HG02970 (cell line): ENCODE measurements around the gene MEGF11.

Source experiments
- ATAC-seq: cut with Tn5 transposase; IDR thresholded peaks from one replicate; pipeline ENCODE4 v1.9.1; 2021; ENCODE audit warnings: mild to moderate bottlenecking, moderate library complexity, moderate number of reproducible peaks; ENCODE audit not compliant: unreplicated experiment, low FRiP score

MEGF11 gene

DNA sequence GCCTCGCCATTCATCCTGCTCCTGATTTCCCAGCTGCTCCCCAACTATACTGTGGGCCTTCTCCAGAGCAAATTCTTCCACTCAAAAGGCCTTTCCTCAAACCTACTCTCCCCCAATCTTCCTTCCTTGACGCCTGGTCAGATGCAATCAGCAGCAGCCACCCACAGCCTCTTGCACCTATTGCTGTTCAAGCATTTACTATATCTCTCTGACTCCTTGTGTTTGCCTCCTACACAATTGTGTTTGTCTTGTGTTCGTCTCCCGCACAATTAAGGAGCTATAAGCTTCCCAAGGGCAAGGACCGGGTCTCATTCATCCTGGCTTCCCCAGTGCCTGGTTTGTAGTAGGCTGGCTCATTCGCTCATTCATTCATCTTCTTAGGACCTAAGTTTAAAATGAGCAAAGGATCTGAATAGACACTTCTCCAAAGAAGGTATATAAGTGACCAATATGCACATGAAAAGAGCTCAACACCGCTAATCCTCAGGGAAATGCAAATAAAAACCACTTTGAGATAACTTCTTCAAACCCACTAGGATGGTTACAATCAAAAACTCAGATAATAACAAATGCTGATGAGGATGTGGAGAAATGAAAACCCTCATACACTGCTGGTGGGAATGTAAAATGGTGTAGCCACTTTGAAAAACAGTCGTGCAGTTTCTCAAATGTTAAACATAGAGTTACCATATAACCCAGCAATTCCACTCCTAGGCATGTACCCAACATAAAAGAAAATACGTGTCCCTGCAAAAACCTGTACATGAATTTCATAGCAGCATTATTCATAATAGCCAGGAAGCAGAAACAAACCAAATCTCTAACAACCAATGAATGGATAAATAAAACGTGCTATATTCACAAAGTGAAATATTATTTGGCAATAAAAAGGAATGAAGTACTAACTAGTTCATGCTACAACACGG lies 31.0 kb downstream of the MEGF11 start:
- no peak for ATAC-seq

DNA sequence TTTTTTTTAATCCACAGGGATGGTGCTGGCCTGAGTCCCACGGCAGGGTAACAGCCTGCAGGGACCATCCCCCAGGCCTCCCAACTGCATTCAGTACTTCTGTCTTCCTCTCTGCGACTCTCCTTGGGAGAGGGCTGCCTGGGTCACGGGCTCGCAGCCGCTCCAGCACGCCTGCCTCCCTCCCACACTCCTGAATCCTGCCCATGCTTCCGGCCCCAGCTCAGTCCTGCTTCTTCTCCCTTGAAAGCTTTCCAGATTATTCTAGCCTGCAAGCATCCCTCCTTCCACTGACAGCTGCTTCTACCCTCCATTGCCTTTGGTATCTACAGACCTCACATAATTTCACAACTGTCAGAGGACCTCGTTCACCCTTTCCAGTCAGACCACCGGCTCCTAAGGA lies 32.4 kb downstream of the MEGF11 start:
- no peak for ATAC-seq

DNA sequence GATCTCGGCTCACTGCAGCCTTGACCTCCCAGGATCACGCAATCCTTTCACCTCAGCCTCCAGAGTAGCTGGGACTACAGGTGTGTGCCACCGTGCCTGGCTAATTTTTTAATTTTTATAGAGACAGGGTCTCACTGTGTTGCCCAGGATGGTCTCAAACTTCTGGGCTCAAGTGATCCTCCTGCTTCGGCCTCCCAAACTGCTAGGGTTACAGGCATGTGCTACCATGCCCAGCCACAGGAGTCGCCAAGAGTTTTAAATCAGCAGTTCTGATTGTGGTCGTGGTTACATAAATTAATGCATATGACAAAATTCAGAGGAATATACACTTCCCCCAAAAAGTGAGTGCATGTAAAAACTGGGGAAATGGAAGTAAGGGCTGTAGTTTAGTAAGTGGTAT lies 32.9 kb downstream of the MEGF11 start:
- no peak for ATAC-seq

DNA sequence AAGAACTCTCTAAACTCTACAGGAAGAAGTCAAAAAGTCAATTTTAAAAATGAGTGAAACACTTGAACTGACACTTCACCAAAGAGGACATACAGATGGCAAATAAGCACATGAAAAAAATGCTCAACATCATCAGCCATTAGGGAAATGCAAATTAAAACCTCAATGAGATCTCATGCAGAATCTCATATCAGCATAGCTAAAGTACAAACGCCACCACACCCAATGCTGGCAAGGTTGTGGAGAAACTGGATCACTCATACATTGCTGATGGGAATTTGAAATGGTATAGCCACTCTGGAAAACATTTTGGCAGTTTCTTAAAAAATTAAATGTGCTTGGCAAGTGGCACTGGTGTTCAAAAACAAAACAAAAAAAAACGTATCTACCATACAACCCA lies 34.2 kb downstream of the MEGF11 start:
- no peak for ATAC-seq

DNA sequence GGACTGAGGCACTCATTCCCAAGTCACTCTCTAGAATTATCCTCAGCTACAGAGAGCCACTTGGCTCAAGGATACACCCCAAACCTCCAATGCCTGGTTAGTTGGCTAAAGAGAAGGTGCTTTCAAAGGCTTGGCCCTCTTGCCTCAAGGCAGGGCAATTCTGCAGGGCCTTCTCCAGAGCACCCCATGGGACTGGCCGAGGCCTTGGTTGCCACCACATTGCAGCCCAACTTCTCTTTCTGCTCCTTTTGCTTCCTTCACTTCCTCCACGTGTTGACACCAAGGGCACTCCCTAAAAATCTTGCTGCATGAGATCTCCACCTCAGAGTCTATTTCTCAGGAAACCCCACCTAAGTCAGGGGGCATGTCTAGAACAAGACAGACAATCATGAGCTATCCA lies 36.7 kb downstream of the MEGF11 start:
- no peak for ATAC-seq

DNA sequence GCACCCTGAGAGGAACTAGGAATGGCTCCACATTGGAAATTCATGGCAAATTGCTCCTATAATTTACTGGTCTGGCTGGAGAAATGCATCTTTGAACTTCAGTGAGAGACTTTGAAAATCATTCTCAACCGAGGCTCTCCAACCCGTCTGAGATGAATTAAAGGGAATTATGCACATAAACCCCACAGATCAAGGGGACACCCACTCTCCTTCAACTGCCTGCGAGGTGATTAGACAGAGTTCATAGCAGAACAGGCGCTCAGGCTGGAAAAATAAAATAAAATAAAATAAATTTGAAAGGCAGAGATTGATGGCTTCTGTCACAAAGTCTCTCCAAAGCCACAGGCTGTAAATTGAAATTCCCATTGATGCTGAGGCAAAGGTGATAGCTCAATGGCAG lies 37.7 kb downstream of the MEGF11 start:
- ATAC-seq = no peak

DNA sequence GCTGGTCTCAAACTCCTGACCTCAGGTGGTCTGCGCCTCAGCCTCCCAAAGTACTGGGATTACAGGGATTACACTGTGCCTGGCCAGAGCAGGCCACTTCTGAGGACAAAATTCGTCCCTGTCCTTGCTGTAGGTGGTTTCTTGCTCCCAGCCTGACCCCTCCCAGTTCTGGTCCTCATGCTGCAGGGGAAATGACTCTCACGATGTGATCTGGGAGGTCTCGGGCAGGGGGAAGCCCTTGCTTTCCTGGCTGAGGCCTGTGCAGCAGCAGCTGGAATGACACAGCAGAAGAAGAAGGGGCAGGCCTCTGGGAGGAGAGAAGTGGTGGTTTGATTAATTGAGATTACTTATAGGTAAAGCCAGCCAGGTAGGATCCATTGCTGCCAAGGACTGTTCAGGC lies 39.3 kb downstream of the MEGF11 start:
- ATAC-seq = no peak

DNA sequence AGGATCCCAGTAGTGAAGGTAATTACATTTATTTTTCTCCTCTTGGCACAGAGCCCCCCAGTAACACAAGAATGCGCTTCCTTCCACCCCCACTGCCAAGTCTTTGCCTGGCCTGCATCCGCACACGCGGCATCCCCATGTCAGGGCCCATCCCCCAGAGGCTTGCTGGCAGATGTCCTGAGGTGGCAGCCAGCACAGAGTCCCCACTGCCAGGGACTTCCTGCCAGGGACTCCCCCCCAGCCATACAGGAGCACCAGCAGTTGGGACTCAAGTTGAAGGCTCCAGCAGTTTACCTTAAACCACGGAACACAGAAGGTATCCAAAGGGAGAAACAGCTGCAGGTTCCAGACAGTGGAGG lies 41.0 kb downstream of the MEGF11 start:
- no peak for ATAC-seq

DNA sequence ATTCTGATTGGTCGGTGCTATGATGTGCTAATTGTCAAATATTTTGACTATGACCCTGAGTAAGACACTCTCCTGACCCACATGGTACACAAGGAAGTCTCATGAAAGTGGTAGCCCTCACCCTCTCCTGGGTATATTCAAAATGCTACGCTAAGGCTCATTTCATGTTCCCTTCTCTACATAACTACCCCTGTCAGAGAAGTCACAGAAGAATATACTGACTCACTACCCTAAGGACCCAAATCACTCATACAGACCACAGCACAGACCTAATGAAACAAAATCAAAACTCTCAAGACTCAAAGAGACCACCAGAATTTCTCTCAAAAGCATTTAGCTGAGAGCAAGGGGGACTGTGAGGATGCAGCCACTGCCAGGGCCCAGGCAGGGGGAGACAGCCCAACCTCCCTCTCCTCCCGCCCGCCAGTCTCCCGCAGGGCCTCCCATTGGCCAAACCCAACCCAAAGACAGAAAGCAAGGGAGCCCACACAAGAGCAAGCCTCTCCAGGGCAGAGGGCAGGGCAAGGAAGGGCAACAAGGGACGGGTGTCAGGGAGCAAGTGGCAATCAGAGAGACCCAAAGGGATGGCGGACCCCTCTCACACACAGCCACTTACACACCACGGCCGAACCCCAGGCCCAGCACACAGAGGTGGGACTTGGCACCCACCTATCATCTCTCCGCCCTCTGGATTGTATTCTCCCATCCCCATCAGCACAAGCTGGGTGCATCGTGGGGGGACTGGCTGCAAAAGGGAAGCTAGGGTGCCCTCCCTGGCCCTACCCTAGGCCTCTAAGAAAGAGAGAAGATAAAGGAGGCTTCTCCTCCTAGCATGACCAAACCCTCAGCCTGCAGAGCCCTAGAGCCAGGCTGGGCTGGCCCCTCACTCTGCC lies 41.6 kb downstream of the MEGF11 start:
- ATAC-seq = no peak

DNA sequence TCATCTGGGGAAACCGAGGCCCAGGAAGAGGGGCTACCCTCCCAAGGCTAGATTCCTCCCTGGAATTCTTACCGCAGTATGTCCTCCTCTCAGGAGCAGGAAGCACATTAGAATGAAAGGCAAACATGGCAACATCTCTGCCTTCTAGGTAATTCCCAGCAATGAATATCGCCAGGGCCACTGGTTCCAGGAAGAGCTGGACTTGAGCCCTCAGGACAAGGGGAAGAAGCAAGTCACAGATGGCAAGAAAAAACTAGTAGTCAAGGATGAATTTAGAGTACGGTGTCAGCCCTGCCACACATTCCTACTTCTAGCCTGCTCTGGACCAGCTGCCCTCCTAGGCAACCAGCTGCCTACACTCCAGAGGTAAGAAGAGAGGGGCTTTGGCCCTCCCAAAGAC lies 42.9 kb downstream of the MEGF11 start:
- no peak for ATAC-seq

DNA sequence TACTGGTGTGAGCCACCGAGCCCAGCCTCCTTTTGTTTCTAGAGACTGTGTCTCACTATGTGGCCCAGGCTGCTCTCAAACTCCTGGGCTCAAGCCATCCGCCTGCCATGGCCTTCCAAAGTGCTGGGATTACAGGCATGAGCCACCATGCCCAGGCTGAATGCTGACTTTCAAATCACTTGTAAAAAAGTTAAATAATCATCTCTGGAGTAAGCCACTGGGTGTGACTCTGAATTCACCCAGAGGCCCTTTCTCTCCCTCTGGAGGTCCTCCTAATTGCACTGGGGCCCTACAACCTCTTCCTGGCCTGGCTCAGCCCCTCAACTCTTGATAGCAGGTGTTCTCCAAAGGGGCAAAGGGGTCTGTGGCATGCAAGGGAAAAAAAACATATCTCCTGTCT lies 54.8 kb downstream of the MEGF11 start:
- ATAC-seq = no peak

DNA sequence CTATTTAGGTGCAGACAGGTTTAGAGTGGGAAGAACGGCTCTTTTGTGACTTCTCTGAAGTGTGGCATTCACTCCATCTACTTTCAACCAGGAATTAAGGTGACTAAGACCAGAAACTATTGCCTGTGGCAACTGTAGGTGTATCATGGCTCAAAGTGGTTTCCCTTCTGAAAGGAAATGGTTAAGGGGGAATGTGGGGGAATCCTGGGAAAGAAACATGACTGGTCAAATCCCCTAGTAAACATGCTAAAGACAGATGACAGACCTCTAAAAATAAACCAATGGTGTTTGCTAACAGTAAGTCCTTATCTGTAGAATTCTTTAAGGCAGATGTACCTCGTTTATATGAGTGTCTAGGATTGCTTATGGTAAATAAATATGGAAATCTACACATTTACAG lies 56.9 kb downstream of the MEGF11 start:
- ATAC-seq = no peak

DNA sequence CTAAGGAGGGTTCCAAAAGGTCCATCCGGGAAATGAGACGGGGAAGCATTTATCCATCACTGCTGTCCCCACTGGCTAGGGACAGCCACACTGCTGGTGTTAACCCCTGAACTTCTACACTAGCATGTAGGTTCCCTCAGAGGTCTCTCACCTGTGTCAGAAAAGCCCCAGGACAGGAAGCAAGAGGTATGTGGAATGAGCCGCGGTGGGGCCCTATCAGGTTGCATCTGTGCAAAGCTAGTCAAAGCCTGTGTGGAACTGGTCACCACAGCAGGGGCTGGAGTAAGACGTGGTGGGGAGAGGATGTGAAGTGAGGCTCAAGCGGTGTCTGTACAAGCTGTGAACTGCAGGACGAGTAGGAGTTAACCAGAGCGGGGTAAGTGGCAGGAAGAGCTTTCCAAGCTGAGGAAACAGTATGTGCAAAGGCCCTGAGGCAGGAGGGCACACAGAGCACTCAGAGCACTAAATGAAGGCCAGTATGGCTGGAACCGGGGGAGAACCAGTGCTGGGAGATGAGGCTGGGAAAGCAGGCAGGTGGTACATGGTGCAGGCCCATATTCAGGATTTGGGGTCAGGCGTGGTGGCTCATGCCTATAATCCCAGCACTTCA lies 57.8 kb downstream of the MEGF11 start:
- no peak for ATAC-seq

DNA sequence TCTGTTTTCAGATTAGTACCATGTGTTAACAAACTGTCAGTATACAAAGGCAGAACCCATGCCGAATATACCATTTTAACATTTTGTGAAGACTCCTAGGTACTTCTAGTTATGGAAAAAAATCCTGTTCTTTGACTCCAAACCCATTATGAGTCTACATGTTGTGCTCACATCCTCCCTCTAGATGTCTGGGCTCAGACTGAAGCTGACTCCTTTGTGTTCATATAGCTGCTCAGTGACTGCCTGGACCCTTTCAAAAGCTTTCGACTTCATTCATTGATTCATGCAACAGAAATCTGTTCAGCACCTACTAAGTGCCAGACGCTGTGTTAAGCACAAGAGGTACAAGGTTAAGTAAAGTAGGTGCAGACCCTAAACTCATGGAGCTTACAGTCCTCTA lies 60.5 kb downstream of the MEGF11 start:
- ATAC-seq = no peak

DNA sequence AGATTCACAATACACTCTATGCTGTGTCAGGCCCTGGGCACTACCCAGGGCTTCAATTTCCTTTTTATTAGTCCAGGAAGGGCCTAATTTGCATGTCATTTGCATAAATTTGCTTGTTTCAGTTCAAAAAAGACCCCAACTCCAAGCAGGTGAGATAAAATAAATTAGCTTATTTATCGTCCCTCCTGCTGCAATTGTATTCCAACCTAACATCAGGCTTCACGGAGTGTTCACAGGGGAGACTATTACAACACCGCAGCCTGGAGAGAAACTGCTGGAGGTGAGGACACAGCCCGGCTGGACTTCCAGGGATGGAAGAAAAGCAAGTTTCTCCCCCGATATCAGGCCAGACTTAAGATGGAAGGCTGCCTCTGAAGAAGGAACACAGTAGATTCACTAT lies 62.8 kb downstream of the MEGF11 start:
- no peak for ATAC-seq

DNA sequence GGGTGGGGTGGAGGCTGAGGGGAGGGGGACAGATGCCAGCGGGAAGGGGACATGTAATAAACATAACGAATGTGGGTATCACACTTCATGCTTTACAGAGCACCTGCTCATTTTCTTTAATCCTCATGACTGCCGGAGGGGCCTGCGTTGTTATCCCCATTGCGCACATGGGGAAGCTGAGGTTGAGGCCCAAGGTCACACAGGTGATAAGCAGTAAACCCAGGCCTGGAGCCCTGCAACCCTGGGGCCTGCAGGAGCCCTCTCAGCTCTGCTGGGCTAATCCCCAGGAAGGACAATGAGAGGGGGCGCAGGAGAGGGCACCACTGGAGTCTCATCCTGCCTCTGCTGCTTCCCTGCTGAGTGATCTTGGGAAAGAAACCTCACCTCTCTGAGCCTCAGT lies 64.3 kb downstream of the MEGF11 start:
- ATAC-seq = no peak

DNA sequence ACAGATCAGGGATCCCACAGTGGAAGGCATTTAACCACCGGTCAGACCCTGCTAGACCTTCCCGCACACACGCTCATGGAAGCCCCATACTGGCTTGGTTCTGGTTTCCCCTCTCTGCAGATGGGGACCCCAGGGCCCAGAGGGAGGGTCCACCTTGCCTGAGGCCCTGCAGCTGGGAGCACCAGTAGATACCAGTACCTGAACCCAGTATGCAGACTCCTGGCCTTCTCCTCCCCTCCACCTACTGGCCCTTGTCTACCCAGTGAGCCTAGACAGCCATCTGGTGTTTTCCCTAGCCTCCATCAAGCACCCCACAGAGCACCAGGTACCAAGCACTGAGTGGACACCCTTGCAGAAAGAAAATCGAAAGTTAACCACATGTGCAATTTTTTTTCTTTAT lies 65.1 kb downstream of the MEGF11 start:
- no peak for ATAC-seq

DNA sequence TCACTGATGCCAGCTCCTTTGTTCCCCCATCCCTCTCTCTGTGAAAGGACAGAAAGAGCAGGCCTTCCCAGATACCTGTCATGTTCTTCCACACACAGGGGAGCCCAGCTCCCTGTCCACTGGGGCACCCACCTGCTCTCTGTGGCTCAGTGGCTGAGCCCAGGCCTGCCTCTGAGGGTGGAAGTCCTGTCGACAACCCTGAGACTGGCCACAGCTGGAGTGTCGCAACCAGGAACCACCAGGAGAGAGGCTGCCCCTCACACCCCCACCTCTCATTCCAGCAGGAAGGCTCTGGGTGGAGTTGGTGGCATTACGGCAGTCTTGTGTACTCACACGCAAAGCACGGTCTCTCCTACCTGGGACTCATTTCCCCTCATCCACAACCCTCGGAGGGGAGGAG lies 66.3 kb downstream of the MEGF11 start:
- no peak for ATAC-seq

DNA sequence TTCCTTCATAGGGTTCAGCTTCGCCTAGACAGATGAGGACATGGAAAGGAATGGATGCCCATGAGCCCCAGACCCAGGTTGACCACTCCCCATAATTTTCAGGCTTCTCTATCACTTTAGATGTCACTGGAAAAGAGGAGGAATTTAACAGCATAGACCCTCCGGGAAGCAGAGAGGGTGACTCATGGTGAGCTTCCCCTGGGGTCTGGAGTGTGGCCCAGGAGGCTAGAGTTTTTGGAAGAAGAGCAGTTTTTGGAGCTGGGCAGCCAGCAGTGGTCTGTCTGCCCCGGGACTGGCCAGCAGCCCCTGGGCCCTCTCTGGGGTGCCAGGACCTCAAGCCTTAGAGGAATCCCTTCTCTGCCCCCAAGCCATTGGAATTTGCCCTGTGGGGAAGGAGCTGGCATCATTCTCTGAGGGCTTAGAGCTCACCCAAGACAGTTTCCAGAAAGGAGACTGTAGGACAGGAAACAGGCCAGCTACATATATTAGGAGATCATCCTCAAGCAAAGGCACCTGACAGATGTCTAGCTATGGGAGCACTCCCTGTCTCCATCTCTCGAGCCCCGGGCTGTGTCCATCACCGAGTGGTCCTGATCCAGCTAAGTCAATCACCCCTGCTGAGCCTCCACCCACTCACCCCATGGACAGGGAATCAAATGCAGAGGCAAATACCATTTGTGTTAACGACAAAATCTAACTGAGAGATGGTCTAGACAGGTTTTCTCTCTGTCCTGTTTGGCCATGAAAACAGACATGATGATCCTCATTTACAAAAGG lies 67.3 kb downstream of the MEGF11 start:
- ATAC-seq = no peak

DNA sequence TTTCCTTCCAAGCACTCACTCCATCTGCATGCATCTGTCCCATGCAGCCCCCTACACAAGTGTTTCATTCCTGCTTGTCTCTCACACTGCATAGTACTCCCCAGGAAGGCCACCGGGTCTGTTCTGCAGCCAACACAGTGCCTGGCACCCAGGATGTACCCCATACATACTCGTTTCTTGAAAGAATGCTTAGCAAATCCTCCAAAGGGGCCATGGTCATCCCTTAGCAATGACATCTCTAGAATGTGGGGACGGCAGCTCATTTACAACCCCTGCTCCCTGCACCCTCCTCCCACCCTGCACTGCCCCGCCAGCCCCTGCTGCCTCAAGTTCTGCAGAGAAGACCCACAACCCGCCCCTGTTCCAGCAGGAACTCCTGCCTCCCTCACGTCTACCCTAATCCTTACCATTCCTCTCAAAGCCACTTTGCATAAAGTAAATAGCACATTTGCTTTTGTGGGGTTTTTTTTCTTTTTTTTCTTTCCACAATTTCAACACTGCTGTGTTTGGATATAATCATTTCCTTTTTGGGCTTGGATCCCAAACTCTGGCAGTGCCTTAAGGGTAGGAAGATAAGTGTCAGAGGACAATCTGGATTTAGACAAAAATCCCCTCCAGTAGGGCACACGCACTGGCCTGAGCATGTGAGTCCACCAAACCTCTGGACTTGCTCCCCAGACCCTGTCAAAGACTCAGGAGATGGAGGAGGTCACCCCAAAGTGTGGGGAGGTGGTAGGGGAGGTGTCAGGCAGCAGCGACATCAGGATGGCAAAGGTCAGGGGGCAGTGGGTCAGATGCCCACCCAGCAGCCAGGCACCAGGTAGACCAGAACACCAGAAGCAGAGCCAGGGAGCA lies 68.4 kb downstream of the MEGF11 start:
- ATAC-seq = no peak
